ENCODE results near the gene TMEM233. TPM values are rescaled to one million over a fixed set of nuclear protein-coding genes. Genes with fewer than 3 reads are reported as not detected.
A peak's percentile ranks its signal among the peaks of the same experiment; 100 is the strongest.

The TMEM233 gene
- polyA plus RNA-seq, 1 of the 3 experiments (the other 2 are of a cell fraction), result 2.6 TPM

- TF ChIP-seq JUND (IDR thresholded peaks at IDR 0.05), result 0 out of 2 replicates have a peak, but pooled peaks have one; percentile 27
- TF ChIP-seq, protein P1, sequence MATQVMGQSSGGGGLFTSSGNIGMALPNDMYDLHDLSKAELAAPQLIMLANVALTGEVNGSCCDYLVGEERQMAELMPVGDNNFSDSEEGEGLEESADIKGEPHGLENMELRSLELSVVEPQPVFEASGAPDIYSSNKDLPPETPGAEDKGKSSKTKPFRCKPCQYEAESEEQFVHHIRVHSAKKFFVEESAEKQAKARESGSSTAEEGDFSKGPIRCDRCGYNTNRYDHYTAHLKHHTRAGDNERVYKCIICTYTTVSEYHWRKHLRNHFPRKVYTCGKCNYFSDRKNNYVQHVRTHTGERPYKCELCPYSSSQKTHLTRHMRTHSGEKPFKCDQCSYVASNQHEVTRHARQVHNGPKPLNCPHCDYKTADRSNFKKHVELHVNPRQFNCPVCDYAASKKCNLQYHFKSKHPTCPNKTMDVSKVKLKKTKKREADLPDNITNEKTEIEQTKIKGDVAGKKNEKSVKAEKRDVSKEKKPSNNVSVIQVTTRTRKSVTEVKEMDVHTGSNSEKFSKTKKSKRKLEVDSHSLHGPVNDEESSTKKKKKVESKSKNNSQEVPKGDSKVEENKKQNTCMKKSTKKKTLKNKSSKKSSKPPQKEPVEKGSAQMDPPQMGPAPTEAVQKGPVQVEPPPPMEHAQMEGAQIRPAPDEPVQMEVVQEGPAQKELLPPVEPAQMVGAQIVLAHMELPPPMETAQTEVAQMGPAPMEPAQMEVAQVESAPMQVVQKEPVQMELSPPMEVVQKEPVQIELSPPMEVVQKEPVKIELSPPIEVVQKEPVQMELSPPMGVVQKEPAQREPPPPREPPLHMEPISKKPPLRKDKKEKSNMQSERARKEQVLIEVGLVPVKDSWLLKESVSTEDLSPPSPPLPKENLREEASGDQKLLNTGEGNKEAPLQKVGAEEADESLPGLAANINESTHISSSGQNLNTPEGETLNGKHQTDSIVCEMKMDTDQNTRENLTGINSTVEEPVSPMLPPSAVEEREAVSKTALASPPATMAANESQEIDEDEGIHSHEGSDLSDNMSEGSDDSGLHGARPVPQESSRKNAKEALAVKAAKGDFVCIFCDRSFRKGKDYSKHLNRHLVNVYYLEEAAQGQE (IDR thresholded peaks at IDR 0.05; ENCODE audit: low read depth, low read length), result no peak
- no peak for TF ChIP-seq USF1 (IDR thresholded peaks at IDR 0.05; ENCODE audit: borderline replicate concordance, low read depth)
- TF ChIP-seq GATA2 (CRISPR knock-in tag; IDR thresholded peaks at IDR 0.05), result no peak
Measured at GRCh38 chr12:119613319-119613936, 19.9 kb downstream of the TMEM233 start (continued).

DNA sequence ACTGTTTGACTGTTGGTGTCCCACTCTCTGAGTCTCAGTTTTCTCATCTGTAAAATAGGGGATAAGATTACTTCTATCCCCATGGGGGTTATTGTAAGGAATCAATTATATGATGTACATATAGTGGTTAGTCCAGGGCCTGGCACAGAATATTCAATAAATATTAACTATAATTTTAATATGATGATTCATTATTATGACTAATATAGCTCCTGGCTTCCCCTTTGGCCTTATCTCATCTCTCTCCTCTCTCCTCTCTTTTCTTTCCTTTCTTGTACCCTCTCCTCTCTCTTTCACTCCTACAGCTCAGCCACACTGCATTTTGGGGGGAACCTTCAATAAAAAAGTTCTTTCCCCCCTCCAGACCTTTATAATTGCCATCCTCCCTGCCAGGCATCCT, 21.1 kb downstream of the TMEM233 start:
- CTCF ChIA-PET, result no interaction called here
- DNase-seq, result no peak
- TF ChIP-seq USF1 (IDR thresholded peaks at IDR 0.05; ENCODE audit: borderline replicate concordance, low read depth) (no peak), CHD2 (IDR thresholded peaks at IDR 0.05; ENCODE audit: low read length, partially characterized antibody) (no peak), USF2 (IDR thresholded peaks at IDR 0.05; ENCODE audit: borderline replicate concordance, low read depth, low read length) (no peak), FOXJ3 (CRISPR knock-in tag; IDR thresholded peaks at IDR 0.05) (no peak), NFIC (IDR thresholded peaks at IDR 0.05; ENCODE audit: borderline replicate concordance) (peak; percentile 14; the same call in 1 of the 2 replicates), TAF1 (IDR thresholded peaks at IDR 0.05; ENCODE audit: borderline replicate concordance, low read depth, low read length) (no peak), SIN3A (IDR thresholded peaks at IDR 0.05; ENCODE audit: borderline replicate concordance, low read depth, low read length) (no peak), ELF1 (IDR thresholded peaks at IDR 0.05) (no peak), CTCF (IDR thresholded peaks at IDR 0.05) (no peak), EZH2phosphoT487 (IDR thresholded peaks at IDR 0.05; ENCODE audit: borderline replicate concordance, low read depth) (no peak), YY1 (IDR thresholded peaks at IDR 0.05; ENCODE audit: low read depth) (no peak), EP300 (IDR thresholded peaks at IDR 0.05; ENCODE audit: borderline replicate concordance in 1 of 2, low read depth in 1 of 2, low read length in 1 of 2) (peak in 1 of 2 experiments; percentile 38; a peak in 1 of 4 replicates), TCF12 (IDR thresholded peaks at IDR 0.05) (peak; percentile 21), FOXM1 (IDR thresholded peaks at IDR 0.05; ENCODE audit: low read depth) (no peak), RFX5 (IDR thresholded peaks at IDR 0.05; ENCODE audit: low read length) (no peak), GABPA (IDR thresholded peaks at IDR 0.05; ENCODE audit: low read depth) (no peak; the same call in 1 of the 2 replicates), RAD21 (IDR thresholded peaks at IDR 0.05; ENCODE audit: low read length) (no peak), FOSL2 (IDR thresholded peaks at IDR 0.05; ENCODE audit: borderline replicate concordance, low read depth) (peak; percentile 49; the same call in 1 of the 2 replicates), MEF2A (IDR thresholded peaks at IDR 0.05; ENCODE audit: borderline replicate concordance, low read depth) (no peak), TEAD4 (IDR thresholded peaks at IDR 0.05; ENCODE audit: borderline replicate concordance, insufficient read depth) (no peak), MXI1 (IDR thresholded peaks at IDR 0.05; ENCODE audit: low read depth, low read length) (no peak), POLR2AphosphoS5 (IDR thresholded peaks at IDR 0.05; ENCODE audit: low read depth, low read length) (no peak), JUND (IDR thresholded peaks at IDR 0.05) (peak; percentile 46)

More for the DNA sequence above, 21.1 kb downstream of the TMEM233 start:
- H3K36me3 ChIP-seq (replicated peaks in 1 of 2; ENCODE audit: control insufficient read depth in 1 of 2, insufficient read depth in 2 of 2, low read length in 1 of 2), result no peaks in the 10 kb centered on the region
- H2AFZ ChIP-seq (ENCODE audit: low read depth), result no peak overlapping the region
- no peaks in the 10 kb centered on the region for H3F3A ChIP-seq (replicated peaks; ENCODE audit: insufficient read depth)
- peak overlapping the region in 1 of 2 experiments; percentile 57; a peak in 1 of 4 replicates for H3K27ac ChIP-seq (ENCODE audit: low read depth in 2 of 2, low read length in 1 of 2)
- no peaks in the 10 kb centered on the region for H3K27me3 ChIP-seq (ENCODE audit: insufficient read depth)
- H3K79me2 ChIP-seq (ENCODE audit: insufficient read depth), result no peaks in the 10 kb centered on the region
- peaks cover 0 to 8% of the 10 kb centered on the region in 2 experiments; a peak in 1 of 4 replicates for H3K4me1 ChIP-seq (ENCODE audit: control insufficient read depth in 1 of 2, insufficient read depth in 2 of 2, low read depth in 1 of 2, low read length in 1 of 2)
- H3K4me3 ChIP-seq (ENCODE audit: low read depth in 2 of 2, low read length in 1 of 2), result no peak overlapping the region
- H3K9ac ChIP-seq, result no peak overlapping the region
- H3K4me2 ChIP-seq, result no peak overlapping the region; the same call in 1 of the 2 replicates
- no peaks in the 10 kb centered on the region for H3K9me3 ChIP-seq
- no peaks in the 10 kb centered on the region for H4K20me1 ChIP-seq (ENCODE audit: insufficient read depth)
- POLR2A ChIA-PET, result no interaction called here
- no peaks in the 10 kb centered on the region for H3K9me2 ChIP-seq
